NCI-H2227 (cell line): ENCODE measurements around the gene MYD88.
A peak's percentile ranks its signal among the peaks of the same experiment; 100 is the strongest.

Source experiments
- DNase-seq: peaks from one replicate; lab custom pipeline; 2025; ENCODE audit not compliant: unreplicated experiment; lab: John Stamatoyannopoulos, UW

MYD88 gene

DNA sequence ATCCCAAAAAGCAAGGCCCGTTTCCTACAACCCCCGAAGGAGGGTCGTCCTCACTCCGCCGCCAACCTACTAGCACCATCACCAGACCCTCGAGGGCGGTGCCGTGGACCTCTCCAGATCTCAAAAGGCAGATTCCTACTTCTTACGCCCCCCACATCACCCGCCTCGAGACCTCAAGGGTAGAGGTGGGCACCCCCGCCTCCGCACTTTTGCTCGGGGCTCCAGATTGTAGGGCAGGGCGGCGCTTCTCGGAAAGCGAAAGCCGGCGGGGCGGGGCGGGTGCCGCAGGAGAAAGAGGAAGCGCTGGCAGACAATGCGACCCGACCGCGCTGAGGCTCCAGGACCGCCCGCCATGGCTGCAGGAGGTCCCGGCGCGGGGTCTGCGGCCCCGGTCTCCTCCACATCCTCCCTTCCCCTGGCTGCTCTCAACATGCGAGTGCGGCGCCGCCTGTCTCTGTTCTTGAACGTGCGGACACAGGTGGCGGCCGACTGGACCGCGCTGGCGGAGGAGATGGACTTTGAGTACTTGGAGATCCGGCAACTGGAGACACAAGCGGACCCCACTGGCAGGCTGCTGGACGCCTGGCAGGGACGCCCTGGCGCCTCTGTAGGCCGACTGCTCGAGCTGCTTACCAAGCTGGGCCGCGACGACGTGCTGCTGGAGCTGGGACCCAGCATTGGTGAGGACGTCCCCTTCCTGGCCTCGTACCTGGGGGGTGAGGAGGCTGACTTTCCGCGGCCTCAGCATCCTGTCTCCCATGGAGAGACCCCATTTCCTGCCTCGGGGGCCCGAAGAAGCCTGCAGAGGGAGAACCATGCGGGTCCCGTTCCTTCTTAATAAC, at the start of gene MYD88:
MYD88 (plus strand) TSS at position 313 of the 842 bp plus-strand sequence; CDS start at position 353, 40 bp downstream.
- DNase-seq = peak; percentile 64

DNA sequence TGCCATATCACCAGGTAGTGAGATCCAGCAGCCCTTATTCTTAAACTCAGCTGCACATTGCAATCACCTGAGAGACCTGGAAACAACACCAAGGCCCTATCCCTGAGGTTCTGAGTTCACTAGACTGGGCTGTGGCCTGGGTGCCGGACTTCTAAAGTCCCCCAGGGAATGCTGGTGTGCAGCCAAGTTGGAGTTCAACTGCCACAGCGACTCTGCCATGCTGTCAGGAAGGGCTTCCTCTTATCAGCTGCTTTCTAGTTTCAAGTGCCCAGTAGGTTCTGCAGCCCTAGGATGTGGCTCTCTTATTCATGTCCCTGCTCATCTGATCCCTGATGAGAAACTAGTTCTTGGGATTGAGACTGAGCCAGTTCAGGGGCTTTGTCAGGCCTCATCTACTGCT, 49.3 kb upstream of the MYD88 start:
- no peak for DNase-seq

- DNase-seq = no peak
These were observed 48.0 kb upstream of the MYD88 start for GRCh38 chr3:38090453-38090852.

DNA sequence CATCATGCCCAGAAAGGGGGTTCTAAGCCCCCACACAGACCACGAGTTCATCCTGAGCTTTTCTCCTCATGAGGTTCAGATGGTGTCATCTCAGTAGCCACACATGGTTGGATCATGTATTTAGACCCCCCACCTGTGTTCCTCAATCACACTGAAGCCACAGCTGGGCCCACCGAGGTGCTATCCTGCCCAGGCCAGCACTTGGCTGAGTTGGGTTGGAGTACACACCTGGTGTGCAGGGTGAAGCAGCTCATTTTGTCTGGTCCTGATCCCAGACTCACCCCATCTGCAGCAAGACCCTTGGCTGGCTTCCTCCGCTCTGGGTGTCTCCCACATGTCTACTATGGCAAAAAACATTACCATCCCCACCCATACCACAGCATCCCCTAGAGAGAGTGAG, 43.5 kb upstream of the MYD88 start:
- DNase-seq = no peak

GRCh38 chr3:38095669-38096483, 42.6 kb upstream of the MYD88 start:
- DNase-seq = no peak

GRCh38 chr3:38097446-38098375, 40.8 kb upstream of the MYD88 start:
- no peak for DNase-seq

DNA sequence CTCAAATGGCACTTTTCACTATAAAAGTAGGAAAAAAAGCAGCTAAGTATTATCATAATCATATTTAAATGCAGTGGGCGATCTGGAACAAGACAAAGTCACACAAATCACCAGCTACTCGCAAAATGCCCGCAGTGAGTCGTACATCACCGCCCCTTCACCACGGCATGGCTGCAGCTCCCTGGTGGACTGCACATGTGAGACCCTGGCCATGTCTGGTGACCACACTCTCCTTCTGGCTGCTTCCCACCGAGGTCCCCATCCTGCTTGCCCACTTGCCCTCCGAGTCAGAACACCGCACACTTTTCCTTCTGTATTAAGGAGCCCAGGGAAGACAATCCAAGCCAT, 40.1 kb upstream of the MYD88 start:
- DNase-seq = no peak

DNA sequence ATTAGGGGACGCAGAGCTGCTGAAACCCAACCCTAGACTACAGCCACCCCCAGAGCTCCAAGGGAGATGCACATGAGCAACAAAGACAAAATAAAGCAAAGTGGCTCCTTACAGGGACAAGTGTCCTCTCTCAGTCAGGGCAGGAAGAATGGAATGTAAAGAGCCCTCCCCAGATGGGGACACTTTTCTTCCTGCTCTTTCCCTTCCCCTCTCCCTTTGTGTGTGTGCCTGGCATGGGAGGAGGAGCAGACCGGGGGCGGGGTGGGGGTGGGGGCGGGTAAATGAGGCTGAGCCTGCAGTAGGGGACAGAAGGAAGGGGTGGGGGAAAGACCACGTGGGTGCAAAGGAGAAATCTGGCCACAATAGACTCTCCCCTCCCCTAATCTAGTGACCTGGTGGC, 38.9 kb upstream of the MYD88 start:
- peak; percentile 56 for DNase-seq

- no peak for DNase-seq
These were observed 38.0 kb upstream of the MYD88 start for GRCh38 chr3:38100498-38100897.

DNA sequence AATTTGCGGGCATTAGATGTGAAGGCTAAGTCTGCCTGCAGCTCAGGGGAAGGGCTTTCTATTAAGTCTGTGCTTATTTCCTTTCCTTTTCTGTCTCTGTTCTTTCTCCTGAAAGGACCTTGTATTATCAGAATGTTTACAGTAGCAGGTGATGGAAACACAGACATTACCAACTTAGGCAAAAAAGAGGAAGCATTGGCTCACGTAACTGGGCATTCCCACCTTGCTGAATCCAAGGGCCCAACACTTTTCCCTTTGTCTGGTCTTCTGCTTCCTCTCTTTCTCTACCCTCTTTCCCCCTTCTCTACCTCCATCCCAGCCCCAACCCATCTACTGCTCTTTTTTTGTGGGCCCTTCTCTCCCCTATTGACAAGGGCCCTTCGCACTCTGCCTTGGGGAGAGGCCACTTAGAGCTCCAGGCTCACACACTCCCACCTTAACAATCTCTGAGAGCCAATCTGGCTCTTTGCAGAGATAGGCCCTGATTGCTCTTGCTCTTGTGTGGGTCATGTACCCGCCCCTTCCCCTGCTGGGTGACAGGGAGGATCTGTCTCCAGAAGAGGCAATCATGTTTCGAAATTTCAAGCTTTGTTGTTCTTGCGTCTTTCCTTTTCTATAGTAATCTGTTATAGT, 36.5 kb upstream of the MYD88 start:
- peak; percentile 69 for DNase-seq

DNA sequence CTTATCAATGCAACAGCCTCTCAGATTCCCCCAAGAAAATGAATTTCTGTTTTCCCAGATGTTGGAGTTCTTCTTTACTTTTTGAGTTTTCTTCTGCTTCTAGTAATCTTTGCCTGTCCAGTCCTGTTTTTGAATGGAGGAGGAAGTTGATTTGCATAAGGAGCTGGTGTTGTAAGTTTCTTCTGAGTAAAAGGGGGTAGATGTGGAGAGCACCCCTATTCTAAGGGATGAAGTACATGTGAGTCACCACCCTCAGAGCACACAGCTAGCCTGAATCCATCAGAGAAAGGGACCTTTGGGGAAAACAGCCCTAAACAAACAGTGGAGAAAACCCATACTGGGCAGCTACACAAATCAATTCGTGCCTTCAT, 36.0 kb upstream of the MYD88 start:
- no peak for DNase-seq

DNA sequence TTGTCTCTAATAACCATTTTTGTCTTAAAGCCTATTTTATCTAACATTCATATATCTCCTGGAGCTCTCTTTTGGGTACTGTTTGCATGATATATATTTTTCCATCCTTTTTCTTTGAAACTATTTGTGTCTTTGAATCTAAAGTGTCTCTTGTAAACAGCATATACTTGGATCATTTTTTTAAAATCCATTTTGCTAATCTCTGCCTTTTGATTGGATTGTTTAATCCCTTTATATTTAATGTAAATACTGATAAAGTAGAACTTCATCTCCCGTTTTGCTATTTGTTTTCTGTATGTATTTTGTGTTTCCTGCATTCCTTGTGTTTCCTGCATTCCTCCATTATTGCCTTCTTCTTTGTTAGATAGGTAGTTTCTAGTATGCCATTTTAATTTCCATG, 32.9 kb upstream of the MYD88 start:
- DNase-seq = no peak

GRCh38 chr3:38107911-38108648, 30.4 kb upstream of the MYD88 start:
- no peak for DNase-seq

DNA sequence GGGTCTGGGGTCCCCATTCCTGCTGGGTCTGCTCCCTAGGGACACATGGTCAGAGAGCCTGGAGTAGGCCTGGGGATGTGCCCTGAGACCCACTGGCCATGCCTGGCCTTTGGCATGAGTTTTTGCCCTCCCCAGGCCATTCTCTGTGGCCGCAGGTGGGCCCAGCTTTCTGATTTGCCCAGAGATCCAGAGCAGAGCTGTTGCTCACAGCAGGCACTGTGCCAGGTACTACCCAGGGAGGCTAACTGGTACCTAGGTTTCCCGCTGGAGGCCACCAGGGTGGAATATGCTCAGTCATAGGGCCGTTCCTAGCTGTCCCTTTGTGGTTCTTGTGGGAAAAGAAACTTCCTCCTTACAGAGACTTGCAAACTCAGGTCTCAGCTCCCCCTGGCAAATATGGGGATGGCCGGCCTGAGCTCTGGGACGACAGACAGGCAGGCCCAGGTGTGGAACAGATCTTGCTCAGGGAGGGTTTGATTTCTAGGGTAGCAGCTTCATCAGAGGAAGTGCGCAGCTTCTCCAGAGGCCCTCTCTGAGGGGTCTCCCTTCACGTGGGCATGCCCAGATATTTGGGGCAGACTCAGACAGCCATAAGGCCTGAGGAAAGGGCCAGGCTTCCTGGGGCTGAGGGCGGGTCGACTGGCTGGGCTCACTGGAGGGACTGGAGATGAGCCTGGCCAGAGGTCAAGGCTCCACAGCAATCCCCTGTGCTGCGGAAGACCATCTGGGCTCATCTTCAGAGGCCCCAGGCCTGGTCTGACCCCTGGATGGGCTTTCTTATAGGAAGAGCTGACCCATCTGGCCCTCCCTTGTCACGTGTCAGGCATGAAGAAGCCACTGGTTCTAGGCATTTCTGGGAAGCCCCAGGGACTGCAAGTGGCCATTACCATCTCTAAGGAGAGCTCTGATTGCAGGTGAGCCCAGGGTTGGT, 29.5 kb upstream of the MYD88 start:
- DNase-seq = no peak

DNA sequence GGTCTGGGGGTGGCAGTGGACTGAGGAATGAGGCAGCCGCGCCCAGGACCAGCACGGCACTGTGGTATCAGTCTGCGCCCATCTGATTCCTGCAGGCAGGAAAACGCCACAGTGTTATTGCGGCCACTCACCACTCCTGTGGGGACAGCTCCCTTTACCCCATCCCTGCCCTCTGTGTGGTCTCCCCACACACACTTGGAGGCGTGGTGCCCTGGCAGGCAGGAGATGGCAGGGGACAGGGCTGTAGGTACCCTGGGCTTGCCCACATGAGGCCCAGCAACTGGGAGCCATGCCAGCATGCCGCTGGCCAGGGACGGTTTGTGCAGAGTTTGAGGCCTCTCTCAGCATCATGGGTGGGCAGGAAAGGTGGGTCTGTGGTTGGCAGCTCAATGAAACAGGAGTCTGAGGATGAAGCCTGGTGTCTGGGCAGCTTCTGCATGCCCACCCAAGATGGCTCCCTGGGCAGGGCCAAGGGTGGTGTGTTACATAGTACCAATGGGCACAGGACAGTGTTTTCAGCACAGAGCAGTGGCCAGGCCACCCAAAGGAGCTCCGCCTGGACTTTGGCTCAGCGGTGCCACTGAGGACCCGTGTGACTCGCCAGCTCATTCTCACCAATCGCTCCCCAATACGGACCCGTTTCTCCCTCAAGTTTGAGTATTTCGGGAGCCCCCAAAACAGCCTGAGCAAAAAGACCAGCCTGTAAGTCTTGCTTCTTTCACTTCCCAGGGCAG, 28.7 kb upstream of the MYD88 start:
- no peak for DNase-seq

- no peak for DNase-seq
These were observed 28.0 kb upstream of the MYD88 start for GRCh38 chr3:38110314-38111050.

- no peak for DNase-seq
These were observed 27.3 kb upstream of the MYD88 start for GRCh38 chr3:38111201-38111600.
